ENCODE measurements around the gene ICA1L.
A peak's percentile ranks its signal among the peaks of the same experiment; 100 is the strongest.

ICA1L gene

DNA sequence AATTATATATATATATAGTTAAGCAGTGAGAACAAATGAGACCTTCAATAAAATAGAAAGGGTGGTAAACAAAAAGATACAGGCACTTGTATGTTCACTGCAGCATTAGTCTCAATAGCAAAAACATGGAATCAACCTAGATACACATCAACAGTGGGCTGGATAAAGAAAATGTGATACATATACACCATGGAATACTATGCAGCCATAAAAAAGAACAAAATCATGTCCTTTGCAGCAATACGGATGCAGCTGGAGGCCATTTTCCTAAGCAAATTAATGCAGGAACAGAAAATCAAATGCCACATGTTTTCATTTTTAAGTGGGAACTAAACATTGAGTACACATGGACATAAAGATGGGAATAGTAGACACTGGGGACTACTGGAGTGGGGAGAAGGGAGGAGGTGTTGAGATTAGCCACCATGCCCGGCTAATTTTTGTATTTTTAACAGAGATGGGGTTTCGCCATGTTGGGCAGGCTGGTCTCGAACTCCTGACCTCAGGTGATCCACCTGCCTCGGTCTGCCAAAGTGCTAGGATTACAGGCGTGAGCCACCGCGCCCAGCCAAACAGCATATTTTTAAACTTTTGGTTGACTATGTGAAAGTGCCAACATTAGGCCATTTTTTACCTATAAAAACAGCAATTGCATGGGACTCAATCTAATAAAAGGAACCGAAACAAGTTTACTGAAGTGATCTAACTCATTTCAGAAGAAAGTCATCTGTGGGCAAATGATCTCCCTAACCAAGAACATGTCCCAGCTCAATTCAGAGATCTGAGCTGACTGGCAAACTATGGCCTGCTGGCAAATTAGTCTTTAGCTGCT, 23.7 kb downstream of the ICA1L start:
- TF ChIP-seq SPI1 (IDR thresholded peaks at IDR 0.05; ENCODE audit: low read depth, low read length) = peak; percentile 89
- TF ChIP-seq POLR2A (IDR thresholded peaks at IDR 0.05; ENCODE audit: low read depth, low read length) = no peak
- no peak for TF ChIP-seq TAF1 (IDR thresholded peaks at IDR 0.05; ENCODE audit: low read depth, low read length)
- no peak for TF ChIP-seq POU2F2 (IDR thresholded peaks at IDR 0.05; ENCODE audit: low read depth, low read length)
- FAIRE-seq (peak; percentile 86), DNase-seq (ENCODE audit: insufficient read length, low spot score) (peak; percentile 25)

DNA sequence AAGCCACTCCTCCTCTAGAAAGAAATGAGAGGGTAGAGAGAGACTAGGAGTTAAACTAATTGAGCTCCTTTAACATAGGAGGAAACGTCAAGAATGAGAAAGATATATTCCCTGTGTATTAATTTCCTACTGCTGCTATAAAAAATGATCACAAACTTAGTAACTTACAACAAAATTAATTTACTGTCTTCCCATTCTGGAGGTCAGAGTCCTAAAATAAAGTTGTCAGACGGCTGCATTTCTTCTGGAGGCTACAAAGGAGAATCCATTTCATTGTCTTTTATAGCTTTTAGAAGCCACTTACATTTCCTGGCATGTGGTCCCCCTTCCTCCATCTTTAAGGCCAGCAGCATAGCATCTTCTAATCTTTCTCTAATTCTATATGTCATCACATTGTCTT, 26.9 kb downstream of the ICA1L start:
- TF ChIP-seq PAX5 (IDR thresholded peaks at IDR 0.05; ENCODE audit: insufficient read depth, low read length, severe bottlenecking) (no peak), POLR2A (IDR thresholded peaks at IDR 0.05; ENCODE audit: low read depth, low read length) (no peak), SPI1 (IDR thresholded peaks at IDR 0.05; ENCODE audit: low read depth, low read length) (no peak), TAF1 (IDR thresholded peaks at IDR 0.05; ENCODE audit: low read depth, low read length) (no peak), POU2F2 (IDR thresholded peaks at IDR 0.05; ENCODE audit: low read depth, low read length) (no peak), POLR2AphosphoS5 (IDR thresholded peaks at IDR 0.05; ENCODE audit: low read depth, low read length) (no peak)
- FAIRE-seq (no peak), DNase-seq (ENCODE audit: insufficient read length, low spot score) (no peak)

DNA sequence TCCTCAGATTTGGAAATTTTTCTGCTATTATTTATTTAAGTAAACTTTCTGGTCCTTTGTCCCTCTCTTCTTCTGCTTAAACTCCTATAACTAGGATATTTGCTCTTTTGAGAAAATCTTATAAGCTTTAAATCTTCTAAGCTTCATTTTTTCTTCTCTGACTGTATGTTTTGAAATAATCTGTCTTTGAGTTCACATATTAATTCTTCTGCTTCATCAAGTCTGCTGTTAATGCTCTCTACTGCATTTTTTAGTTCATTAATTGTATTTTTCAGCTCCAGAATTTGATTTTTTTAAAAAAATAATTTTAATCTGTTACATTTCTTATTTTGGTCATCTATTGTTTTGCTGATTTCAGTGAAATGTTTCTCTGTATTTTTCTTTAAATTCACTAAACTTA, 28.9 kb downstream of the ICA1L start:
- FAIRE-seq (no peak), DNase-seq (ENCODE audit: insufficient read length, low spot score) (no peak)
- TF ChIP-seq TAF1 (IDR thresholded peaks at IDR 0.05; ENCODE audit: low read depth, low read length) = no peak
- no peak for TF ChIP-seq POLR2AphosphoS5 (IDR thresholded peaks at IDR 0.05; ENCODE audit: low read depth, low read length)
- TF ChIP-seq POU2F2 (IDR thresholded peaks at IDR 0.05; ENCODE audit: low read depth, low read length) = no peak

DNA sequence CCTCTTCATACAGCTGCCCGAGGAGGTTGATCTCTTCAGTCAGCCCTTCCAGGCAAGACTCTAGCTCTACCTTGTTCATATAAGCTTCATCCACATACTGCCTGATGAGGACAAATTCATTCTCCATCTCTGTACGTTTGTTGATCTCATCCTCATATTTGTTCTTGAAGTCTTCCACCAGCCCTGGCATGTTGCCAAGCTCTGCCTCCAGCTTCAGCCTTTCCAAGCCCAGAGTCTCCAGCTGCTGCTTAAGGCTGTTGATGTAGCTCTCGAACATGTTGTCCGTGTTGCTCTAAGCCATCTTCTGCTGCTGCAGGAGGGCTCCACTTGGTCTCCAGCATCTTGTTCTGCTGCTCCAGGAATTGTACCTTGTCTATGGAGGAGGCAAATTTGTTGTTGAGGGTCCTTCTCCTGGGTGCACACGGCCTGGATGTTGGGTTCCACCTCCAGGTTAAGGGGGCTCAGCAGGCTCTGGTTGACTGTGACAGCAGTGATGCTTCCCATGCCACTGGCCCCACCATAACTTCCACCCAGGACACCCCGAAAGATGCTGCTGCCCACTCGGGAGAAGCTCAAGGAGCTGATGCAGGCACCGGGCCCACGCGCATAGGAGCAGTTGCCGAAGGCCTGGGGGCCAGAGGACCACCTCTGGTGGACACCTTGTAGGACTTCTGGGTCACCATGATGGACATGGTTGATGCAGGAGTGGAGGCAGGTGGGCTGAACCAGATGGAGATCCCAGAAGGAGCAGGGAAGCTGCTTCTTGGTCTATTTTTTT, 30.3 kb downstream of the ICA1L start:
- FAIRE-seq (no peak), DNase-seq (ENCODE audit: insufficient read length, low spot score) (no peak)
- TF ChIP-seq SPI1 (IDR thresholded peaks at IDR 0.05; ENCODE audit: low read depth, low read length) (no peak), POLR2AphosphoS5 (IDR thresholded peaks at IDR 0.05; ENCODE audit: low read depth, low read length) (no peak), POU2F2 (IDR thresholded peaks at IDR 0.05; ENCODE audit: low read depth, low read length) (no peak), POLR2A (IDR thresholded peaks at IDR 0.05; ENCODE audit: low read depth, low read length) (no peak), TAF1 (IDR thresholded peaks at IDR 0.05; ENCODE audit: low read depth, low read length) (no peak), PAX5 (IDR thresholded peaks at IDR 0.05; ENCODE audit: insufficient read depth, low read length, severe bottlenecking) (no peak)

DNA sequence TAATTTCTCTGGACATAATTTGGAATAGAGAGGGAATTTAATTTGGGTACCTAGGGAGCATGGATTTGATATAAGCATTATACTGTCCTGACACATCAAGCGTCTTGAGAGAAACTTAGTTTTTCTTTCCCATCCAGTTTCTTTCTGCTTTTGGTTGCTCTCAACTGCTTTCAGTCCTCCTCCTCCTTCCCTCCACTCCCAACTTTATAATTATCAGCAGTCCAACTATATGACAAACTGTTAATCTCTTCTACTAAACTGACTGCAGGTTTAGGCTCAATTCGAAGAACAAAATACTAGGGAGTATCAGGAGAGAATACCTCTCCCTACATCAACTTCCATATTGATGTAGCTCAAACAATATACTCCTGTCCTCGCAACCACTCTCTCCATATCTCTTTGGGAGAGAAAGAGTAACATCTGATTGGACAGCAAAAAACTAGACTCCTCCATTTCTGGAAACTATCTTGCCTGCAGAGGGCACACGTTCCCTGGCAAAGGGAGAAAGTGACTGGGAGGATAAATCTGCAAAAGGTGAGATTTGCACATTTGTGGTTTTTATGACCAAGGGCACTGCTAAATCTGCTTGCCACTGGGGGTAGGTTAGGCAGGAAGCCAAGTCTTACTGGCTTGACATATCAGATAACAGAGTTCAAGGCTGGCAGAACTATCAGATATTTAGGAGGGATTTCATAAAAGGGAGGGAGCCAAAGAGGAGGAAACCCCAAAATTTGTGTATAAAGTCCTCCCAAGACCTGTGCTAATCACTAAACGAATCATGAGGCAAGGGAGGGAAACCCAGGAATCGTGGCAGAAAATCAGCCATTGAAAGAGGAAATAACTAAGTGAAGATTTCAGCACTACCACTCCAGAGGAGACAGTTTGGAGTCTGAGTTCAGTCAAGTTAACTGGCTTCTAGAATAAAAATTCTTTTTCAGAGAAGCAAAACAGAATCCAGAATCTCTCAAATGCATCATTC, 40.0 kb downstream of the ICA1L start:
- FAIRE-seq (peak; percentile 92), DNase-seq (ENCODE audit: insufficient read length, low spot score) (peak; percentile 11)
- TF ChIP-seq POU2F2 (IDR thresholded peaks at IDR 0.05; ENCODE audit: low read depth, low read length) (no peak), POLR2A (IDR thresholded peaks at IDR 0.05; ENCODE audit: low read depth, low read length) (no peak), TAF1 (IDR thresholded peaks at IDR 0.05; ENCODE audit: low read depth, low read length) (no peak), PAX5 (IDR thresholded peaks at IDR 0.05; ENCODE audit: insufficient read depth, low read length, severe bottlenecking) (no peak), POLR2AphosphoS5 (IDR thresholded peaks at IDR 0.05; ENCODE audit: low read depth, low read length) (no peak), SPI1 (IDR thresholded peaks at IDR 0.05; ENCODE audit: low read depth, low read length) (no peak)

DNA sequence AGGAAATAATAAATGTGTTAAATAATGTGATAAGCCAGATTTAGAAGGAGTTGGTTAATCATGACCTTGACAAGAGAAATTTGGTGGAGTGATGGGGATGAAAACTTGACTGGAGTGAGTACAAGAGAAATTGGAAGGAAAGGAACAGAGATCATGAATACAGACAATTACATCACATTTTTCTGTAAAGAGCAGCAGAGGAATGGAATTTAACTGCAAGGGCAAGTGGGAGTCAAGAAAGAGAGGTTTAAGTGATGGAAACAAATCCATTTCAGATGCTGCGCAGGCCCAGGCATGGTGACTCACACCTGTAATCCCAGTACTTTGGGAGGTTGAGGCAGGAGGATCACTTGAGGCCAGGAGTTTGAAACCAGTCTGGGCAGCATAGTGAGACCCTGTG, 46.7 kb downstream of the ICA1L start:
- FAIRE-seq = no peak
- no peak for DNase-seq (ENCODE audit: insufficient read length, low spot score)
- TF ChIP-seq PAX5 (IDR thresholded peaks at IDR 0.05; ENCODE audit: insufficient read depth, low read length, severe bottlenecking) (no peak), POLR2A (IDR thresholded peaks at IDR 0.05; ENCODE audit: low read depth, low read length) (no peak), POLR2AphosphoS5 (IDR thresholded peaks at IDR 0.05; ENCODE audit: low read depth, low read length) (no peak), TAF1 (IDR thresholded peaks at IDR 0.05; ENCODE audit: low read depth, low read length) (no peak)

DNA sequence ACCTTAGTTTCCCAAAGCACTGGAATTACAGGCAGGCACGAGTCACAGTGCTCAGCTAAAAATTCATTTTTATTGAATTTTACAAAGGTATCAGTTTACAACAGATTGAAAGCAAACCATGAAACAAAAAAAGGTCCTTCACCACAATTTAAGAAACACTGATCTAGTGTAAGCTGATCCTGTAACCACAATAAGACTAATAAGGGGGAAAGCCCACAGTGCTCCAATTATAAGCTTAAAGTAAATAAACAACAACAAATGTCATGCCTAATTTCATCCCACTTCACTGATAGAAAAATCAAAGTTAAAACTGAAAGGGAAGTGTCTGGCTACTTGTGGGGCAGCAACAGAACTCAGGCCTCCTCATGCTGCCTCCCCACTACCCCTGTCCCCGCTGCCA, 49.2 kb downstream of the ICA1L start:
- no peak for DNase-seq (ENCODE audit: insufficient read length, low spot score)
- no peak for FAIRE-seq
- TF ChIP-seq TAF1 (IDR thresholded peaks at IDR 0.05; ENCODE audit: low read depth, low read length) (no peak), POLR2A (IDR thresholded peaks at IDR 0.05; ENCODE audit: low read depth, low read length) (no peak)

DNA sequence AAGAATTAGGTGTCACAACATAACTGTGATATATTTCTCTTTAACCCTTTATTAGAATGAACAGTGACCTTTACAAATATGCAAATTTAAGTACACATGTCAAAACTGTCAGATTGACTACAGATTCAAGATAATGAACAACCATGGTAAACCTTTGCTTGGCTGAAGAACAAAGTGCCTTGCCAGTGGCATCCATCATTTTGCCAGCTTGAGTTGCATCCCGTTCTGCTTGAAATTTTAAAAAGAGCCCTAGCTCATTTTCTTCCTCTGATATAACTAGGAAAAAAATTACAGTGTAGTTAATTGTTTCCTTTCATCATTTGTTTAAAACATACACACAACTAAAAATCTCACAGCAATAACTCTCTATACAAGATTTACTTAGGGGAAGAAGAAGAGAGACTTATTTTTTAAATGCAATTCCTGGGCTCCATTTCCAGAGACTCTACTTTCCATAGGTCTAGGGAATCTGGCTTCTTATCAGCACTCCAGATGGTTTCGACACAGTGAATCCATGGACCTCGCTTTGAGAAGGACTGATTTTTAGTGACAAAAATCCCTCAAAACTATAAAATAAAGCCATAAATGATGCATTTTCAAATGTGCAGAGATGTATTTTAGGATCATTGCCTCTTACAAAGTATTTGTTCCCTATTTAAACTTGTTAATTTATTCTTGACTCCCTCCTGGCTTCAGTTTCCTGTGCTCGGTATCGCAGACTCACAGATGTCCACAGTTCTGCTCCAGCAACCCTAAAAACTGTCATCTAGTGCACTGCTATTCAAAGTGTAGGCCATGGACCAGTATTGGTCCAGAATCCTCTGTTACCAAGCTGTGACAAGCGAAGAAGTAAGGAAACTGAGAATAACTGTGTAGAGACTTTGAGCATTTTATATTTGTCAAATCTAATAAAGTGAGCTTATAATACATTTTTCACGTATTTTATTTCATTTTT, 50.1 kb downstream of the ICA1L start:
- no peak for DNase-seq (ENCODE audit: insufficient read length, low spot score)
- FAIRE-seq = no peak
- TF ChIP-seq POLR2A (IDR thresholded peaks at IDR 0.05; ENCODE audit: low read depth, low read length) (no peak), POU2F2 (IDR thresholded peaks at IDR 0.05; ENCODE audit: low read depth, low read length) (no peak), POLR2AphosphoS5 (IDR thresholded peaks at IDR 0.05; ENCODE audit: low read depth, low read length) (no peak), SPI1 (IDR thresholded peaks at IDR 0.05; ENCODE audit: low read depth, low read length) (no peak), PAX5 (IDR thresholded peaks at IDR 0.05; ENCODE audit: insufficient read depth, low read length, severe bottlenecking) (no peak), TAF1 (IDR thresholded peaks at IDR 0.05; ENCODE audit: low read depth, low read length) (no peak)

All from GM12891 (cell line).